ENCODE results near the gene TRMT1. TPM values are rescaled to one million over a fixed set of nuclear protein-coding genes. Genes with fewer than 3 reads are reported as not detected.
"Not testable (repeated sequence)": the region's sequence is repeated elsewhere in the genome, so short reads cannot be mapped to it uniquely, and the experiment has no call there.

Gene TRMT1
- 10 to 100 TPM; 27.0 to 70.5 (median 39.2) TPM for total RNA-seq

DNA sequence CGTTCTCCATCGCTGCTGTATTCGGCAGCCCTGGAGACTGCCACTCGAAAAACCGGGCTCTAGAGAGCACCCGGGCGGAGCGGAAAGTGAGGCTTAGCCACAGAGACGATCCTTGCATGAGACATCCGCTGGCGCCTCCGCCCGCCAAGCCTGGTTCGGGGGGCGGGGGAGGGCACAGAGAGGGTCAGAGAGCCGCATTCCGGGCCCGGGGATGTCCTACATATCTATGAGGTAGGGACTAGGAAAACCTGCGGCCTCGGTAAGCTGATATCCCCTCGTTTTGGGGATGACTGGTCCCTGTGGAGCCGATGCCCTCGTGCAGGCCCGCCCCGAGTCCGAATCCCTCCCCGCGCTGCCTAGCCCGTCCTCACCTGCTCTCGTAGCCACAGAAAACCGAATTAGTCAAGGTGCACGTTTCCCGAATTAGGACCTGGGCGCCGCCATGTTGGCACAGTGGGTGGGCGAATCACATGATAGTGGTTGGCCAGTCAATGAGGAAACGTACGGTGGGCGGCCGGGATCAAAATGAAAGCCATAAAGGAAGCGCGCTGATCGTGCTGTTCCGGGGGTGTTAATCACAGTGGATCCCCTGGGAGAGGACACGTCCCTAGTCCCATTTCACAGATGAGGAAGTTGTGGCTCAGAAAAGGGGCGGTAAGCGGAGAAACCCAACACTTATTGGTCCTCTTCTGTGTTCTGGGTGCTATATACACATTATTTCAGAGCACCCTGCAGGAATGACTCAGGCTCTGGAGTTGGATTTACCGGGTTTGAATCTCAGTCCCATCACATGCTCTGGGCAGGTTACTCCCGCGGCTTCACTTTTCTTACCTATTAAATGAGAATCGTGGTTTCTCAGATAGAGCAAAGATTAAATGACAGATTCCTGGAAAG is at the start of gene TRMT1:
TSS of gene TRMT1 (minus strand) at position 459 of the 894 bp plus-strand sequence. CDS start at position 118, 341 bp downstream.
- TF ChIP-seq, protein P1, sequence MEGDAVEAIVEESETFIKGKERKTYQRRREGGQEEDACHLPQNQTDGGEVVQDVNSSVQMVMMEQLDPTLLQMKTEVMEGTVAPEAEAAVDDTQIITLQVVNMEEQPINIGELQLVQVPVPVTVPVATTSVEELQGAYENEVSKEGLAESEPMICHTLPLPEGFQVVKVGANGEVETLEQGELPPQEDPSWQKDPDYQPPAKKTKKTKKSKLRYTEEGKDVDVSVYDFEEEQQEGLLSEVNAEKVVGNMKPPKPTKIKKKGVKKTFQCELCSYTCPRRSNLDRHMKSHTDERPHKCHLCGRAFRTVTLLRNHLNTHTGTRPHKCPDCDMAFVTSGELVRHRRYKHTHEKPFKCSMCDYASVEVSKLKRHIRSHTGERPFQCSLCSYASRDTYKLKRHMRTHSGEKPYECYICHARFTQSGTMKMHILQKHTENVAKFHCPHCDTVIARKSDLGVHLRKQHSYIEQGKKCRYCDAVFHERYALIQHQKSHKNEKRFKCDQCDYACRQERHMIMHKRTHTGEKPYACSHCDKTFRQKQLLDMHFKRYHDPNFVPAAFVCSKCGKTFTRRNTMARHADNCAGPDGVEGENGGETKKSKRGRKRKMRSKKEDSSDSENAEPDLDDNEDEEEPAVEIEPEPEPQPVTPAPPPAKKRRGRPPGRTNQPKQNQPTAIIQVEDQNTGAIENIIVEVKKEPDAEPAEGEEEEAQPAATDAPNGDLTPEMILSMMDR (IDR thresholded peaks at IDR 0.05) = no peak
- ATAC-seq (ENCODE audit: low FRiP score) (peak; percentile 49), DNase-seq (ENCODE audit: low spot score) (peak; percentile 93)

DNA sequence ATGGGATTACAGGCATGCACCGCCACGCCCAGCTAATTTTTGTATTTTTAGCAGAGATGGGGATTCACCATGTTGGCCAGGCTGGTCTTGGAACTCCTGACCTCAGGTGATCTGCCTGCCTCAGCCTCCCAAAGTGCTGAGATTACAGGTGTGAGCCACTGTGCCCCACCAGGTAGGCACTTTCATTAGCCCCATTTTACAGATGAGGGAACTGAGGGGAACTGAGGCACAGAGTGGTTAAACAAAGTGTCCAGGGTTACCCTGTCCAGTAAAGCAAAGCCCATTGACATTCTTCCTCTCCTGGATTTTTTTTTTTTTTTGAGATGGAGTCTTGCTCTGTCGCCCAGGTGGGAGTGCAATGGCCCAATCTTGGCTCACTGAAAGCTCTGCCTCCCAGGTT is 49.6 kb upstream of the TRMT1 start:
- not testable (repeated sequence) for ATAC-seq (ENCODE audit: low FRiP score); DNase-seq (ENCODE audit: low spot score)

DNA sequence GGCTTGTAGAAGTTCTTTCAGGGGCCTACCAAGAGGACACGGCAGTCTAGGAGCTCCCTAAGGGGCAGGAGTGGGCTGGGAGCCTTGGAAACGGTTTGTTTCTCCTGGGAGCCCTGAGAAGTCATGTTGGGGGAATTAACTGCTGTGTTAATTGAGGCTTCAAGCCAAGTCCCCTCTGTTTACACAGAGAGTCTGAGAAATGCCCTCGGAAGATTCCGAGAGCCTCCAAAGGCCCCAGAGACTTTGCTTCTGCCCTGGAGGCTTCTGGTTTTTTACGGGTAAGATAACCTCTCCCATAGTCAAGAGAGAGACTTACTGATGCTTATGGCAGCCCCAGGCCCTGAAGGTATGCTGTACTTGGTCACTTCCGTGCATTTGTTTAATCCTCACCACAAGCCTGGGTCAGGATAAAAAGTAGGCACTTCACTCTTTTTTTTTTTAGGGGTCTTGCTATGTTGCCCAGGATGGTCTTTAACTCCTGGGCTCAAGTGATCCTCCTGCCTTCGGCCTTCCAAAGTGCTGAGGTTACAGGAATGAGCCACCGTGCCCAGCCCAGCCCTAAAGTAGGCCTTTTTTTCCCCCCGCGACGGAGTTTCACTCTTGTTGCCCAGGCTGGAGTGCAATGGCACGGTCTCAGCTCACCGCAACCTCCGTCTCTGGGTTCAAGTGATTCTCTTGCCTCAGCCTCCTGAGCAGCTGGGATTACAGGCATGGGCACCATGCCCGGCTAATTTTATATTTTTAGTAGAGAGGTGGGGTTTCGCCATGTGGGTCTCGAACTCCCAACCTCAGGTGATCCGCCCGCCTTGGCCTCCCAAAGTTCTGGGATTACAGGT is 48.8 kb upstream of the TRMT1 start:
- ATAC-seq (ENCODE audit: low FRiP score) (no peak), DNase-seq (ENCODE audit: low spot score) (no peak)
- TF ChIP-seq, protein P1 (IDR thresholded peaks at IDR 0.05) = no peak

DNA sequence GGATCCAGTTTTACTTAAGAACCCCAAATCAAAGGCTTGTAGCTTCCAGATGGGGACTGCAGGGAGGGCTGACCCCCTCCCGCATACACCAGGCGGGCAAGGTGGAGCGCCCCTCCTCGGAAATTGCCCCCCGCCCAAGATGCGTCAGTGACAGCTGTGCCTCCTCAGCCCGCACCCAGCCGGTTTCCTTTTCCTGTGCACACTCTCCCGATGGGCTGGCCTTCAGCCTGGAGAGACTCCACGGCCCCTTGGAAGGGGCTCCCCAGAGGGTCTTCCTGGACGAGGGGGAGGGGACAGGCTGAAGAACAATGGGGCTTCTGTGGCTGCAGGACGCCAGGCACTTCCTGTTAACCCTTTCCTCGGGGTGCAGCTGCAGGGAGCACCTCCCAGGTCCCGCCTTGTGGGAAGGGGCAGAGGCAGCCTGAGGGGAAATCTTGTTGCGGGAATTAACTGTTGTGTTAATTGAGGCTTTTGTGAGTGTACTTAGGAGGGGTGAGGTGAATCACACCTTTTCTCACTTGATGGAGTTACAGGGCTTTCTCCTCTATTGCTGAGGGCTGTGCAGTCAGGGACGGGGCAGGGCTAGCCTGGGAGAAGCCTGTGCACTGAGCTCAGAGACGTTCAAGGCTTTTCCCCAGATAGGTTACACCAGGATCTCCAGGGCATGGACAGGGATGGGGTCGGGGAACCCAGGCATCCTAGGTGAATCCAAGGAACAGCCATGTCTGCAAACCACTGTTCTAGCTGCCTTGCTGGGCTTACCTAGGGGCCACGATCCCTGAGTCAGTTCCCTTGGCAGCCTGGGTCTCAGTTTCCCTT is 48.0 kb upstream of the TRMT1 start:
- no peak for DNase-seq (ENCODE audit: low spot score)
- peak; percentile 6 for ATAC-seq (ENCODE audit: low FRiP score)
- TF ChIP-seq, protein P1 (IDR thresholded peaks at IDR 0.05) = no peak

GRCh38 chr19:13163609-13164342 is 47.2 kb upstream of the TRMT1 start:
- DNase-seq (ENCODE audit: low spot score) (no peak), ATAC-seq (ENCODE audit: low FRiP score) (peak; percentile 70)
- TF ChIP-seq, protein P1 (IDR thresholded peaks at IDR 0.05) = no peak

GRCh38 chr19:13162724-13163608 is 46.4 kb upstream of the TRMT1 start:
- TF ChIP-seq, protein P1 (IDR thresholded peaks at IDR 0.05) = no peak
- DNase-seq (ENCODE audit: low spot score) (peak; percentile 92), ATAC-seq (ENCODE audit: low FRiP score) (peak; percentile 79)
